Measurements from ENCODE around the gene CEP128.

Gene CEP128

GRCh38 chr14:80933686-80934085 is 7.9 kb downstream of the CEP128 start:
- Histone ChIP-seq H3K4me3 (ENCODE audit: low read depth in 1 of 2, low read length in 2 of 2) (no peak overlapping the region), H4K20me1 (ENCODE audit: insufficient read depth, low read length) (no peaks in the 10 kb centered on the region), H3K4me1 (ENCODE audit: insufficient read depth, low read length) (peaks cover 72% of the 10 kb centered on the region), H3K9ac (ENCODE audit: low read depth, low read length) (no peak overlapping the region), H3K27me3 (ENCODE audit: insufficient read depth, low read length, poor library complexity) (no peaks in the 10 kb centered on the region), H3K36me3 (ENCODE audit: insufficient read depth, low read length) (peaks cover 55% of the 10 kb centered on the region), H3K27ac (ENCODE audit: low read length) (peak overlapping the region; percentile 38), H2AFZ (ENCODE audit: low read depth, low read length) (no peak overlapping the region), H3K4me2 (ENCODE audit: insufficient read depth, low read length) (peak overlapping the region; percentile 69; the same call in 1 of the 2 replicates), H3K79me2 (ENCODE audit: insufficient read depth, low read length) (peaks cover 83% of the 10 kb centered on the region), H3K9me3 (ENCODE audit: insufficient read depth, low read length, severe bottlenecking) (no peaks in the 10 kb centered on the region)
- no peak for DNase-seq
- no peak for TF ChIP-seq EZH2 (IDR thresholded peaks at IDR 0.05; ENCODE audit: borderline replicate concordance, low read depth, low read length, severe bottlenecking)
- TF ChIP-seq CTCF (IDR thresholded peaks at IDR 0.05; ENCODE audit: borderline replicate concordance, extremely low read depth, low read length, poor library complexity, severe bottlenecking) = no peak
- ATAC-seq (ENCODE audit: insufficient read depth, low read depth) = no peak

GRCh38 chr14:80933282-80933681 is 8.3 kb downstream of the CEP128 start:
- no peak for TF ChIP-seq CTCF (IDR thresholded peaks at IDR 0.05; ENCODE audit: borderline replicate concordance, extremely low read depth, low read length, poor library complexity, severe bottlenecking)
- no peak for TF ChIP-seq EZH2 (IDR thresholded peaks at IDR 0.05; ENCODE audit: borderline replicate concordance, low read depth, low read length, severe bottlenecking)
- DNase-seq (no peak), ATAC-seq (ENCODE audit: insufficient read depth, low read depth) (no peak)
- Histone ChIP-seq H3K9ac (ENCODE audit: low read depth, low read length) (no peak overlapping the region), H2AFZ (ENCODE audit: low read depth, low read length) (no peak overlapping the region), H3K4me1 (ENCODE audit: insufficient read depth, low read length) (peaks cover 69% of the 10 kb centered on the region), H3K9me3 (ENCODE audit: insufficient read depth, low read length, severe bottlenecking) (no peaks in the 10 kb centered on the region), H4K20me1 (ENCODE audit: insufficient read depth, low read length) (no peaks in the 10 kb centered on the region), H3K27ac (ENCODE audit: low read length) (peak overlapping the region; percentile 38), H3K4me3 (ENCODE audit: low read depth in 1 of 2, low read length in 2 of 2) (no peak overlapping the region), H3K79me2 (ENCODE audit: insufficient read depth, low read length) (peaks cover 83% of the 10 kb centered on the region), H3K36me3 (ENCODE audit: insufficient read depth, low read length) (peaks cover 52% of the 10 kb centered on the region), H3K27me3 (ENCODE audit: insufficient read depth, low read length, poor library complexity) (no peaks in the 10 kb centered on the region), H3K4me2 (ENCODE audit: insufficient read depth, low read length) (peak overlapping the region; percentile 69; the same call in 1 of the 2 replicates)

GRCh38 chr14:80930836-80931389 is 10.6 kb downstream of the CEP128 start:
- Histone ChIP-seq H3K36me3 (ENCODE audit: insufficient read depth, low read length) (peaks cover 57% of the 10 kb centered on the region), H3K9ac (ENCODE audit: low read depth, low read length) (peak overlapping the region; percentile 51), H2AFZ (ENCODE audit: low read depth, low read length) (peak overlapping the region; percentile 38), H3K27ac (ENCODE audit: low read length) (peak overlapping the region; percentile 92), H3K4me1 (ENCODE audit: insufficient read depth, low read length) (peaks cover 79% of the 10 kb centered on the region), H3K4me3 (ENCODE audit: low read depth in 1 of 2, low read length in 2 of 2) (peak overlapping the region in 1 of 2 experiments; percentile 48; a peak in 3 of 4 replicates), H4K20me1 (ENCODE audit: insufficient read depth, low read length) (peaks cover 15% of the 10 kb centered on the region), H3K4me2 (ENCODE audit: insufficient read depth, low read length) (peak overlapping the region; percentile 69), H3K9me3 (ENCODE audit: insufficient read depth, low read length, severe bottlenecking) (no peaks in the 10 kb centered on the region), H3K79me2 (ENCODE audit: insufficient read depth, low read length) (peaks cover 87% of the 10 kb centered on the region), H3K27me3 (ENCODE audit: insufficient read depth, low read length, poor library complexity) (no peaks in the 10 kb centered on the region)
- DNase-seq = peak; percentile 83
- peak; percentile 94 for ATAC-seq (ENCODE audit: insufficient read depth, low read depth)
- no peak for TF ChIP-seq EZH2 (IDR thresholded peaks at IDR 0.05; ENCODE audit: borderline replicate concordance, low read depth, low read length, severe bottlenecking)
- no peak for TF ChIP-seq CTCF (IDR thresholded peaks at IDR 0.05; ENCODE audit: borderline replicate concordance, extremely low read depth, low read length, poor library complexity, severe bottlenecking)

Measured in DND-41 (cell line).